Measurements from ENCODE around the gene RS1. TPM values are rescaled to one million over a fixed set of nuclear protein-coding genes. Genes with fewer than 3 reads are reported as not detected.
A peak's percentile ranks its signal among the peaks of the same experiment; 100 is the strongest.

RS1 gene
- total RNA-seq, 2 donors from 2014 or later, result not detected

DNA sequence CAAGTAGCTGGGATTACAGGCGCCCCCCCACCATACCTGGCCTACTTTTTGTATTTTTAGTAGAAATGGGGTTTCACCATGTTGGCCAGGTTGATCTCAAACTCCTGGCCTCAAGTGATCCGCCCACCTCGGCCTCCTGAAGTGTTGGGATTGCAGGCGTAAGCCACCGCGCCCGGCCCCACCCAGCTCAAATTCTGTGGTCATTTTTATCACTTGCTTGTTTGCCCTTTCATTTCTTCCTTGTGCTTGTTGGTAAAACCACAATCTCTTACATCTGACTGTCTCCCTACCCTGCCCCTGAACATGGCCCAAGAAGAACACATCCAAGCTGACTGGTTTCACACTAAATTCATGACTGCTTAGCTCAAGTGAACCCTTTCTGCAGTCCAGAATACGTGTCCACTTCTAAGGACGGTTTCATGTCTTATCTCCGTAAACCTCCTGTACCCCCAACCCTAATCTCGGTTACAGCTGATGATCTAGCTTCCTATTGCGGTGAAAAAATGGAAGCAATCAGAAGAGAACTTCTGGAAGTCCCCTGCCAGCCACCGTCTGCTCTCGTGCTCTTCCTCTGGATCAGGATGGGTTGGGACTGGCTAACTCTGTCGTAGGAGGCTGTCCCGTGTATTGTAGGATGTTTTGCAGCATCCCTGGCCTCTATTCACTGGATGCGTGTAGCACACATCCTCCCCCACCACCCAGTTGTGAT, 5.4 kb upstream of the RS1 start:
- no peaks in the 10 kb centered on the region for H3K4me1 ChIP-seq
- ATAC-seq (no peak), DNase-seq (no peak)
- no peaks in the 10 kb centered on the region for H3K27me3 ChIP-seq
- no peak overlapping the region for H3K27ac ChIP-seq
- WGBS, 2 donors, result 76 to 88% methylated on average over 16 of the region's 17 CpGs
- TF ChIP-seq POLR2A (IDR thresholded peaks at IDR 0.05), result no peak
- TF ChIP-seq, protein P1, sequence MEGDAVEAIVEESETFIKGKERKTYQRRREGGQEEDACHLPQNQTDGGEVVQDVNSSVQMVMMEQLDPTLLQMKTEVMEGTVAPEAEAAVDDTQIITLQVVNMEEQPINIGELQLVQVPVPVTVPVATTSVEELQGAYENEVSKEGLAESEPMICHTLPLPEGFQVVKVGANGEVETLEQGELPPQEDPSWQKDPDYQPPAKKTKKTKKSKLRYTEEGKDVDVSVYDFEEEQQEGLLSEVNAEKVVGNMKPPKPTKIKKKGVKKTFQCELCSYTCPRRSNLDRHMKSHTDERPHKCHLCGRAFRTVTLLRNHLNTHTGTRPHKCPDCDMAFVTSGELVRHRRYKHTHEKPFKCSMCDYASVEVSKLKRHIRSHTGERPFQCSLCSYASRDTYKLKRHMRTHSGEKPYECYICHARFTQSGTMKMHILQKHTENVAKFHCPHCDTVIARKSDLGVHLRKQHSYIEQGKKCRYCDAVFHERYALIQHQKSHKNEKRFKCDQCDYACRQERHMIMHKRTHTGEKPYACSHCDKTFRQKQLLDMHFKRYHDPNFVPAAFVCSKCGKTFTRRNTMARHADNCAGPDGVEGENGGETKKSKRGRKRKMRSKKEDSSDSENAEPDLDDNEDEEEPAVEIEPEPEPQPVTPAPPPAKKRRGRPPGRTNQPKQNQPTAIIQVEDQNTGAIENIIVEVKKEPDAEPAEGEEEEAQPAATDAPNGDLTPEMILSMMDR (IDR thresholded peaks at IDR 0.05), result no peak
- intact Hi-C loops (cut with DNase I), result no loop called here
- no peaks in the 10 kb centered on the region for H3K36me3 ChIP-seq (replicated peaks in 1 of 2; ENCODE audit: insufficient read depth in 1 of 2, low read depth in 2 of 2)
- H3K4me3 ChIP-seq, result no peak overlapping the region
- no peaks in the 10 kb centered on the region for H3K9me3 ChIP-seq

DNA sequence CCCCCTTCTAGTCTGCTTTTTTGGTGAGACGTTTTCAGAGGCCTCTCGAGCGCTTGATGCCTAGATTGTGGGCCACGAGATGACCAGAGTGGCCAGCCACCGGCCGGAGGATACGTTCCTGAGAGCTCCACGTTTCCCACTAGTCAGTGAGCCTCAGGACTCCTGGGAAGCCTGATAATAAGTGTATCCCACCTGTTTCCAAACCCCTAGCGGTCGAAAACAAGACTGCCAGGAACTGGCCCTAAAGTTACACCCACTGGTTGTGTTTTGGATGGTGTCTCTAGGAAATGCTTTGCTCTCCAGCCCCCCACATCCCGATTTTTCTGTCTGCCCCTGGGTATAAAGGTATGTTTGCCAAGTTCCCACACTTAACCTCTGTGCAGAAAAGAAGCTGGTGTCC, 4.6 kb upstream of the RS1 start:
- intact Hi-C loops (cut with DNase I), result no loop called here
- DNase-seq (peak in 3 of 4 donors; percentile 8 to 20 (median 19)), ATAC-seq (no peak)
- H3K4me3 ChIP-seq, result no peak overlapping the region
- H3K27me3 ChIP-seq, result no peaks in the 10 kb centered on the region
- H3K36me3 ChIP-seq (replicated peaks in 1 of 2; ENCODE audit: insufficient read depth in 1 of 2, low read depth in 2 of 2), result no peaks in the 10 kb centered on the region
- H3K27ac ChIP-seq, result no peak overlapping the region
- TF ChIP-seq, protein P1 (IDR thresholded peaks at IDR 0.05), result peak in 3 of 7 experiments; percentile 9 to 23 (median 18)
- no peak for TF ChIP-seq POLR2A (IDR thresholded peaks at IDR 0.05)
- H3K9me3 ChIP-seq, result no peaks in the 10 kb centered on the region
- no peaks in the 10 kb centered on the region for H3K4me1 ChIP-seq
- WGBS, 2 donors, result 35 to 82% methylated on average over 4 to 5 of the region's 11 CpGs

DNA sequence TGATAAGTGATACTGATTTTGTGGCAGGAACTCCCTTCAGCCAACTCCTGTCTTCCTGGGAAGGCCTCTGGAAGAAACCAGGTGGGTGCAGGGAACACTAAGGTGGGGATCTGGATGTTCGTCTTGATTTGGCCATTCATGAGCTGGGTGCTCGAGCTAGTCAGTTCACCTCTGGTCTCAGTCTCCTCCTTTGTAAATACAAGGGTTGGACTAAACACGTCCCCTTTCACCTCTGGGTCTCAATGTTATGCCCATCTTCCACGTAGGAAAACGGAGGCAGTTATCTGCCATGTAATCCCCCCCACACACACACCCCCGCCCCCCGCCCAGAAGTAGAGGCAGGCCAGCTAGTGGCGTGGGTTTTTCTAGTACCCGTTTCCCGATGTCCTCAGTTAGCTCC, 4.1 kb upstream of the RS1 start:
- WGBS, 2 donors, result 82 to 93% methylated on average over 5 to 8 of the region's 10 CpGs
- DNase-seq (no peak), ATAC-seq (no peak)
- intact Hi-C loops (cut with DNase I), result no loop called here
- Histone ChIP-seq H3K27me3 (no peaks in the 10 kb centered on the region), H3K36me3 (replicated peaks in 1 of 2; ENCODE audit: insufficient read depth in 1 of 2, low read depth in 2 of 2) (no peaks in the 10 kb centered on the region), H3K4me3 (no peak overlapping the region), H3K4me1 (no peaks in the 10 kb centered on the region), H3K9me3 (no peaks in the 10 kb centered on the region), H3K27ac (no peak overlapping the region)
- TF ChIP-seq, protein P1 (IDR thresholded peaks at IDR 0.05), result no peak
- no peak for TF ChIP-seq POLR2A (IDR thresholded peaks at IDR 0.05)

DNA sequence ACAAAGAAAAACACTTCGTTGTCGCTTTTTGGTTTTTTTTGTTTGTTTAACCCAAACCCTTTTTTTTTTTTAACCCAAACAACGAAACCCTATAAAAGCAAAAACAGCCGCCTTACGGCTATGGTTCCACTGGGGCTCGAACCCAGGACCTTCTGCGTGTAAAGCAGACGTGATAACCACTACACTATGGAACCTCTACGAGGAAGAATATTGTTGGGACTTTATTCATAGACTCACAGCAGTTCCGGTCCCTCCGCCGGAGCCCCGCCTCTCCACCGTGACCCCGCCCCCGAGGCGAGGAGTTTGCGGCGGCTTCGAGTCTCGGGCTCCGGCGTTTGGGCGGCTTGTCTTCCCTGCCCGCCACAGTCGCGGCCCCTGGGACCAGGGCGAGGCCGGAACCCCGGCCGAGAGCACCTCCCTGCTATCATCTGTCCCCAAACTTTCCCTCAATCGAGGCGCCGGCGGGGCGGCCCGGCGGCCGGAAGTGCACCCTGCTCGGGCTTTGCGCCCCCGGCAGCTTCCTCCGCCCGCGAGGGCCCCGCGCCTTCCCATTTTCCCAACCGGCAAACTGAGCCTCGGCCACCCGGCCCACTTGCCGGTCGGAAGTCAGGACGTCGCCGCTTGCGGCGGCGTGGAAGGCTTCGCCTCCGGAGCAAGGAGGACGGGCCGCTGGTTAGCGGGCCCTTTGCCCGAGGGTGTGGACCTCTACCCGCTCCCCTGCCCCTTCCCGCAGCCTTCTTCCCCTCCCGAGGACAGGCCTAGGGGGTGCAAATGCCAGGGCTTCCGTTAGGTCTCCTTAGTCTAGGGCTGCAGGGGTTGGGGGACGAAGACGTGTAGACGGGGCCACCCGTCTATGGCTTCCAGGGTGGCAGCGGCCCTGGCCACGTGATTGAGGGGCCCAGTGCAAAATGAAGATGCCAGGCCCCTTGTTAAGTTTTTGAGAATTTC, 3.2 kb upstream of the RS1 start:
- Histone ChIP-seq H3K27ac (peak overlapping the region in 3 of 4 donors; percentile 82 to 88 (median 83)), H3K4me1 (no peaks in the 10 kb centered on the region), H3K27me3 (no peaks in the 10 kb centered on the region), H3K9me3 (no peaks in the 10 kb centered on the region), H3K36me3 (replicated peaks in 1 of 2; ENCODE audit: insufficient read depth in 1 of 2, low read depth in 2 of 2) (no peaks in the 10 kb centered on the region), H3K4me3 (peak overlapping the region; percentile 13 to 45)
- DNase-seq, result peak; percentile 76 to 78 (median 77)
- TF ChIP-seq, protein P1 (IDR thresholded peaks at IDR 0.05), result no peak
- peak in 2 of 3 donors; percentile 55 to 67 for TF ChIP-seq POLR2A (IDR thresholded peaks at IDR 0.05)
- 1 to 3% methylated on average over 17 to 43 of the region's 74 CpGs for WGBS, 2 donors
- peak; percentile 94 for ATAC-seq
- intact Hi-C loops (cut with DNase I), result no loop called here

Measured in body of pancreas (tissue), 4 donors.